ENCODE data around the gene CACNA1A. TPM values are rescaled to one million over a fixed set of nuclear protein-coding genes. Genes with fewer than 3 reads are reported as not detected.

CACNA1A gene
- total RNA-seq, 2 experiments from 2014 or later = 0.19 to 0.78 TPM

GRCh38 chr19:13255041-13255718 lies 251.1 kb downstream of the CACNA1A start:
- H3K4me2 ChIP-seq (ENCODE audit: low read length) = no peak overlapping the region
- no TSS peak for BruUV-seq (replicated peaks)
- no peaks in the 10 kb centered on the region for H3K79me2 ChIP-seq (ENCODE audit: insufficient read depth, low read depth, low read length)
- ChIA-PET POLR2A (no interaction called here), CTCF (ENCODE audit: unreplicated experiment) (no interaction called here)
- no peaks in the 10 kb centered on the region for H3K36me3 ChIP-seq (ENCODE audit: insufficient read depth, low read length)
- intact Hi-C loops (cut with micrococcal nuclease; ENCODE audit: unreplicated experiment) = no loop called here
- H4K20me1 ChIP-seq (ENCODE audit: insufficient read depth, low read length) = no peaks in the 10 kb centered on the region
- H3K9me3 ChIP-seq (ENCODE audit: low read length) = no peaks in the 10 kb centered on the region
- no peak overlapping the region for H2AFZ ChIP-seq (ENCODE audit: low read length)
- no peak for TF ChIP-seq EZH2phosphoT487 (IDR thresholded peaks at IDR 0.05; ENCODE audit: borderline replicate concordance, low read depth, low read length)
- no peak for TF ChIP-seq CTCF (conservative IDR thresholded peaks at IDR 0.05; ENCODE audit: low read length)
- H3K9me2 ChIP-seq (ENCODE audit: insufficient read depth, low read length) = no peaks in the 10 kb centered on the region
- no peaks in the 10 kb centered on the region for H3K4me1 ChIP-seq (ENCODE audit: insufficient read depth, low read length, poor library complexity, severe bottlenecking)
- H3K4me3 ChIP-seq (ENCODE audit: low read depth, low read length, poor library complexity, severe bottlenecking) = no peak overlapping the region
- DNase-seq (ENCODE audit: low spot score) = no peak
- H3K27ac ChIP-seq (ENCODE audit: low read depth, low read length, poor library complexity, severe bottlenecking) = no peak overlapping the region

DNA sequence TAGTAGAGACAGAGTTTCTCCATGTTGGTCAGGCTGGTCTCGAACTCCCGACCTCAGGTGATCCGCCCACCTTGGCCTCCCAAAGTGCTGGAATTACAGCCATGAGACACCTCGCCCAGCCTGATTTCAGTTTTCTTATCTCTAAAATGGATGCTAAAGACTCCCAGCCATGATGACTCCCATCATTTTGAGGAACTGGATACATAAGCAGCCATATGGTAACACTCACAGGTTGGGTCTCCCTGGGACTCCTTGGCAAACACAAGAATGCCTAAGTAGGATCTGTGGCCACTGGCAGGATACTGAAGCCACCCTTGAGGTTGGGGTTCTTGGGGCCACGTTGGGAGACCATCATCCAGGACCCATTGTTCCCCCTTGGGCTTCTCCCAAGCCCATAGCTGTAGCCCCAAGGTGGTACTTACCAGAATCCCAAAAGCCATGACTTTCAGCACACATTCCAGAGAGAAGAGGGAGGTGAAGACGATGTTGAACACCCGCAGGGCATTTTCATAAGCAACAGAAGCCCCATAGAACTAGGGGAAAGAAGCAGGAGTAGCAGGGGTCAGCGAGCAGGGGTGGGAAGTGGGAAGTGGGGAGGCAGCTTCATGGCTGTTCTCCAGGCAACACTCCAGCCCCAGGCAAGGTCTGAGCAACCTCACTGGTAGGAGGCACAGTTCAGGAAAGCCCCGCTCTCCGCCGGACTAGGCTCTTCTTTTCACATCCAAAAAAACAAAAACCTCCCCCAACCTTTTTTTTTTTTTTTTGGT lies 253.5 kb downstream of the CACNA1A start:
- TF ChIP-seq EZH2phosphoT487 (IDR thresholded peaks at IDR 0.05; ENCODE audit: borderline replicate concordance, low read depth, low read length) = no peak
- TF ChIP-seq CTCF (conservative IDR thresholded peaks at IDR 0.05; ENCODE audit: low read length) = no peak
- no peak overlapping the region for H3K4me3 ChIP-seq (ENCODE audit: low read depth, low read length, poor library complexity, severe bottlenecking)
- POLR2A ChIA-PET = interaction anchor here (0.6 to 0.7 kb wide), 2 partner anchors 32 to 107 kb away, joined by 3 read pairs; no protein-coding TSS in a partner anchor
- no peaks in the 10 kb centered on the region for H3K4me1 ChIP-seq (ENCODE audit: insufficient read depth, low read length, poor library complexity, severe bottlenecking)
- no peaks in the 10 kb centered on the region for H3K79me2 ChIP-seq (ENCODE audit: insufficient read depth, low read depth, low read length)
- H4K20me1 ChIP-seq (ENCODE audit: insufficient read depth, low read length) = no peaks in the 10 kb centered on the region
- no peaks in the 10 kb centered on the region for H3K36me3 ChIP-seq (ENCODE audit: insufficient read depth, low read length)
- no peaks in the 10 kb centered on the region for H3K9me2 ChIP-seq (ENCODE audit: insufficient read depth, low read length)
- CTCF ChIA-PET (ENCODE audit: unreplicated experiment) = no interaction called here
- H2AFZ ChIP-seq (ENCODE audit: low read length) = no peak overlapping the region
- H3K4me2 ChIP-seq (ENCODE audit: low read length) = no peak overlapping the region
- no TSS peak for BruUV-seq (replicated peaks)
- no peak for DNase-seq (ENCODE audit: low spot score)
- intact Hi-C loops (cut with micrococcal nuclease; ENCODE audit: unreplicated experiment) = no loop called here
- H3K27ac ChIP-seq (ENCODE audit: low read depth, low read length, poor library complexity, severe bottlenecking) = no peak overlapping the region
- H3K9me3 ChIP-seq (ENCODE audit: low read length) = no peaks in the 10 kb centered on the region
